DMS53 treated with DMSO at 0.1 percent for 48 hours (cell line): Measurements from ENCODE around the gene CTSZ.

Source experiments
- DNase-seq: peaks from one replicate; lab custom pipeline; 2025; ENCODE audit not compliant: unreplicated experiment; lab: John Stamatoyannopoulos, UW

CTSZ gene

DNA sequence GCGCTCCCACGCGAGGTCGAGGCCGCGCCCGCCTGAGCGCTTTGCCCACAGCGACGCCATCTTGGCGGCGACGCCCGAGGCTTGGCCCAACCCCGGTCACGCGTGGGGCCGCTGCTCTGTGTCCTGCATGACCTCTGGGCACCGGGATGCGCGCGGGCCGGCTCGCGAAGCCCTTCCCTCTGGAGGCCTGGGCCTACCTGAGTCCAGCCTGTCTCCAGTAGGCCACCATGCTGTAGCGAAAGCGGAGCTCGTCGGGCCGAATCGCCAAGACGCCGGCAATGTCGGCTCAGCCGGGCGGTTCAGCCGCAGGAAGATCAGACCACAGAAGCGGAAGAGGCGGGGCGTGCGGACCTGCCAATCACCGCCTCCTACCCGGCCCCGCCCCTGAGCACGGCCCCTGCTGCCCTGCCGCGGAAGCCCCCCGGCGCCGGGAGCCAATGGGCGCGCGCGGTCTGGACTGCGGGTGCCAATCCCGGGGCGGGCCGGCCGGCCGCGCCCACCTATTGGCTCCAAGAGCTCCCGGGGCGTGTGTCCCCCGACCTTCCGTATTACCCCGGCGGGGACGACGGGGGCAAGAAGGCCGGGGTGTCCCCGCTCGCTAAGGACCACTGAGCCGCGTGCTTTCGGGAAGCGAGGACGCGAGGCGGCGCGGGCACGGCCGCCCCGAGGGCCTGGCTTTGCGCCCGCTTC lies 25.1 kb upstream of the CTSZ start, which contains the start of gene ATP5F1E:
TSS of gene ATP5F1E (minus strand) at position 313 of the 690 bp plus-strand sequence. CDS start at position 229, 84 bp downstream.
- DNase-seq: peak; percentile 93

DNA sequence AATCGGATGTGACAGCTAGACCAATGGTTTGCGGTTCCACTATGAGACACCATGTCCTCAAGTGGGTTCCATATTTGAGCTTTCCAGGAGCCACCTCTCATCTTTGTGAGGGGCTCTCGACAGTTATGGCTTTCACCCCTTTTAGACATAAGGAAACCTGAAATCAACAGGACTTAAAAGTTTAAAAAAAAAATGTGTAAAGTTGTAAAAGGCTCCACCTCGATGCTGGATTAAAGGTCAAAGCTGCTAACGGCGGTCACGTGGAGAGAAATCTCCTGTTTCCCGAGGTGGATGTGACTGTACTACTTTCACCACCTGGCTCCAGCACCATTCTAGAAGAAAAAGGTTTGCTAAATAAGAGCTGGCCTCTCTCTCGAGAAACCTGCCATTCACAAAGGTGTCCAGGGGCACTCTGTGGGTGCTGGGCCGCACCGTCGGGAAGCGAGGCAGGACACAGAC lies 24.5 kb upstream of the CTSZ start:
- no peak for DNase-seq

GRCh38 chr20:59030911-59031563 lies 24.0 kb upstream of the CTSZ start:
- DNase-seq: no peak

GRCh38 chr20:59028812-59029211 lies 21.8 kb upstream of the CTSZ start:
- no peak for DNase-seq

DNA sequence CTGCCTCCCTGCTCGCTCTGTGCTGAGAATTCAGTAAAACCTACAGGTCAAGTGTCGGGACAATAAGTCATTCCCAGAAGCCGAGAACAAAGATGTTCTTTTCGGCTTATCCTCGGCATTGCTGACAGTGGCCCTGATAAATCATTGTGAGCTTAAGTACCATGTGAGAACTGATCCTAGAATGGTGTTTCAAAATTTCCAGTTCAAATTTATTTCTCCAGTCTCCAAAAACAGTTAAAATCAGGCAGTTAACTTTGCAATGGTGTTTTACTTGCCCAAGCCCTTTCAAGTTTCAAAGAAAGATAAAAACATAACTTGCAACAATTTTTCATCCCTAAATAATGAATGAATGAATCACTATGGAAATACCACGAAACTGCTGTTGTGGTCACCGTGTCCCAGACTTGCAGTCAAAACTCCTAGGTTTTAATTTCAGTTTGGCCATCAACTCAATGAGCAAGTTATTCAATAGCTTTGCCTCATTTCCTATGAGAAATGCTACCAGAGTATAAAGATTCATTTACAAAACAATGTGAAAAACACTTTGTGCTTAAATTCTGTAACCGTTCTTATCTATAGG lies 20.8 kb upstream of the CTSZ start:
- DNase-seq: no peak

- no peak for DNase-seq
Measured at GRCh38 chr20:59026904-59027740, 20.1 kb upstream of the CTSZ start.

GRCh38 chr20:59025511-59025910 lies 18.5 kb upstream of the CTSZ start:
- DNase-seq: no peak

GRCh38 chr20:59025086-59025485 lies 18.0 kb upstream of the CTSZ start:
- DNase-seq: no peak

DNA sequence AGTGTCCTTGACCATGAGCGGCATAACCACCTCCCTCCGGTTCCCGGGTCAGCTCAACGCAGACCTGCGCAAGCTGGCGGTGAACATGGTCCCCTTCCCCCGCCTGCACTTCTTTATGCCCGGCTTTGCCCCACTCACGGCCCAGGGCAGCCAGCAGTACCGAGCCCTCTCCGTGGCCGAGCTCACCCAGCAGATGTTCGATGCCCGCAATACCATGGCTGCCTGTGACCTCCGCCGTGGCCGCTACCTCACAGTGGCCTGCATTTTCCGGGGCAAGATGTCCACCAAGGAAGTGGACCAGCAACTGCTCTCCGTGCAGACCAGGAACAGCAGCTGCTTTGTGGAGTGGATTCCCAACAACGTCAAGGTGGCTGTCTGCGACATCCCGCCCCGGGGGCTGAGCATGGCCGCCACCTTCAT lies 17.1 kb upstream of the CTSZ start:
- DNase-seq: no peak

- DNase-seq: no peak
Measured at GRCh38 chr20:59023616-59024015, 16.6 kb upstream of the CTSZ start.

DNA sequence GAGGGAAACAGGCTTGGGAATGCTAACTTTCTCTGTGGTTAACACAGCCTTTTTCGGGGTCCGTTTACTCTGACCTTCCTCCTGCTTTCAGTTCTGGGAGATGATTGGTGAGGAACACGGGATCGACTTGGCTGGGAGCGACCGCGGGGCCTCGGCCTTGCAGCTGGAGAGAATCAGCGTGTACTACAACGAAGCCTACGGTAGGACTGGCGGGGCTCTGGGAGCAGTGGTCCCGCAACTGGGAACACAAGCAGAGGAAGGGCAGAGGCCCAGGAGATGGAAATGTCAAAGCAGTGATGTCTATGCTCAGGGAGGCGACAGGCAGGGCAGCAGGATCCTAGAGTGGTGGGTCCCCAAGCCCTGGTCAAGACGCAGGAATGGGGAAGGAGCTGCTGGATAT lies 15.7 kb upstream of the CTSZ start:
- no peak for DNase-seq

GRCh38 chr20:59020938-59021551 lies 14.0 kb upstream of the CTSZ start:
- DNase-seq: no peak

- DNase-seq: no peak
Measured at GRCh38 chr20:59019217-59019616, 12.2 kb upstream of the CTSZ start, which contains the start of gene TUBB1. TSS of gene TUBB1 (plus strand) at chr20:59019429. CDS start at chr20:59019523, 94 bp downstream.

- DNase-seq: no peak
Measured at GRCh38 chr20:59018817-59019216, 11.8 kb upstream of the CTSZ start.

GRCh38 chr20:59017493-59018231 lies 10.6 kb upstream of the CTSZ start:
- no peak for DNase-seq

GRCh38 chr20:59016795-59017492 lies 9.9 kb upstream of the CTSZ start:
- DNase-seq: no peak

DNA sequence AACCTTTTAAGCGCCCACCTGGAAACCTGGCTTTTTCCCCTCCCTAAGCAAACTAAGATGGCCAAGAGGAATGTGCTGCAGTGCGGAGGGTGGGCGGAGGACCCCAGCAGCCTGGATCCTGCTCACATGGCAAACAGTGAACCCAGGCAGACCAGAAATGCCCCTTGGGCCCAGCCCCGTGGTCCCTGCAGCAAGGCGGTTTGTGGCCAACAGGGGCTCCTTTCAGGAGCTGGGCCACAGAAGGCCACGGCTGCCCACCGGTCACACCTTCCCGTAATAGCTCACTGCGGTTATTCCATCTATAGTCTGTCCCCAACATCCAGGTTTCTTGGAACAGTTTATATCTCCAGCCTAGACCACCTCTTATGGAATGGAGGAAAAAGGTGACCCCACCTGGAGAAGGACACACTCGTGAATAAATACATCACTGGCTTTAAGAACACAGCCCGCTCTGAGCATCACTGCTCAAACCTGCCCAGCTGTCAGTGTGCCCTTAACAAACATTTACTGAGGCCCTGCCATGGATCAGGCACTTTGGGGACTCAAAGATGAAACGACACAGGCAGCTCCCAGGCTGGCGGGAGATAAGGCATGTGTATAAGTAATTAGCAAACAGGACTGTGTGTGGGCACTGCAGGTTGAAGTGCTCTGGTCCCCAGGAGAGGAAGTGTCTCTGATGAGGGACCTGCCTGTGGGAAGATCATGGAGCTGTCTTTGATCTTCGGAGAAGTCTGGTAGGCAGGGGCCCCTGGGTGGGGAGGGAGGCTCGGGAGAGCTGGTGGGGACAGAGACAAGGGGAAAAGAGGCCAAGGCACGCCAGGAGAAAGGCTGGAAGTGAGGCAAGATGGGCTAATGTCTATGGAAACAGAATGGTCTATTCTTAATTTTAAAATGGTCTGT lies 9.0 kb upstream of the CTSZ start:
- no peak for DNase-seq

DNA sequence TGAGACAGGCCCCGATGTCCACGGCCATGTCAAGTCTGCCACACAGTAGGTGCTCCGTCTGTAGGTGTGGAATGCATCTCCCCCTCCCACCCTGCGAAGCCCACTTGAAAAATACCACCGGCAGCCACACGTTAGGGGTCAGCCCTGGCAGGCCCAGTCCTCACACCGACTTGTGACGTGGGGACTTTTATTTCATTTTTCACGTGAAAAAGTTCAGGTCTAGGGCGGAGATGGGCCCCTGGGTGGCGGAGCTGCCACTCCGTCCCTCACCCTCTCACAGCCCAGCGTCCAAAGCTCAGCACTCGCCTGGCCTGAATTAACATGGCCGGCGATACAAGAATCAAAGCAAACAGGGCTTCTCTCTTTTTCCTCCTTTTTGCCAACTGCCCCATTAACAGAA lies 8.4 kb upstream of the CTSZ start:
- DNase-seq: no peak
